GM18951 (cell line): ENCODE data around the gene USP21.

ENCODE experiments used
- POLR2A ChIP-seq: IDR thresholded peaks from 4 replicates; pipeline ENCODE4 v1.6.1; 2011; ENCODE audit warnings: mild to moderate bottlenecking; ENCODE audit not compliant: insufficient read length, insufficient read depth; ENCODE audit errors: extremely low read depth
- in situ Hi-C: fragments of 300-500 bp; cut with MboI; formaldehyde crosslinking; loops from one replicate; pipeline ENCODE4 v1.12.0; 2022; ENCODE audit warnings: low sequenced_read_pairs, mixed read lengths, inconsistent platforms; ENCODE audit not compliant: unreplicated experiment

Gene USP21

DNA sequence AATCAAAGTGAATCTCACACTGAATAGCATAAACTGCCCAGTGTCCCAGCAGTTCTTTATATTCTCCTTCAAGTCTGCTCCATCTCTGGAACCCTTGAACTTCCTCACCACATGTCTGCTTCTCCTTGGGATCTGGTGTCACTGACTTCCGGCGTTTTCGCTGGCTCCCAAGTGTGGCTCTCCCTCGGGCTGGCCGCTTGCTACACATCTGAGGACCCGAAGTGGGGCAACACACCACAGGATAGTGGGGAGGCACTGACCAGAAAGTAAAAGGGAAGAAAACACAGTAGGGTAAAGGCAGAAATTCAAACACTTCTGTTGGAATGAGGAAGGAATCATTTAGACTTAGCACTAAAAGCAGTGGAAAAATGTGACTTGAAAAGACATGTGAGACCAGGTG is 36.3 kb upstream of the USP21 start:
- TF ChIP-seq POLR2A, result no peak
- in situ Hi-C loops, result no loop called here

DNA sequence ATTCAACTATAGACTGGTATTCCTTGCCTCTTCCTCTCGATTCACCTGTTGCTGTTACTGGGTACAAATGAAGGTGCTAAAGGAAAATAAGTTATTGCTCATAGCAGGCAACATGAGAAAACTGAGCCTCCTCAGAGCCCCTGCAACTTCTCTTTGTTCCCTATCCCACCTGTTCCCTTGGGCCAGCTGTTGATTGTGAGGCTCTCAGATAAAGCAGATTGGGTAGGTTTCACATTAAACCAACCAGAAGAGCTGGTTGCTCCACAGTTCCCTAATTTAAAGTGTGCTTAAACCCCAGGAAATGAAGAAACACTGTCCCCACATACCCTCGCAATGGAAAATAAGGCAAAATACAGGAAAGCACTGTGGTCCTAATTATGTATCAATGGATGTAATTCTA is 31.7 kb upstream of the USP21 start:
- no peak for TF ChIP-seq POLR2A
- in situ Hi-C loops, result no loop called here

DNA sequence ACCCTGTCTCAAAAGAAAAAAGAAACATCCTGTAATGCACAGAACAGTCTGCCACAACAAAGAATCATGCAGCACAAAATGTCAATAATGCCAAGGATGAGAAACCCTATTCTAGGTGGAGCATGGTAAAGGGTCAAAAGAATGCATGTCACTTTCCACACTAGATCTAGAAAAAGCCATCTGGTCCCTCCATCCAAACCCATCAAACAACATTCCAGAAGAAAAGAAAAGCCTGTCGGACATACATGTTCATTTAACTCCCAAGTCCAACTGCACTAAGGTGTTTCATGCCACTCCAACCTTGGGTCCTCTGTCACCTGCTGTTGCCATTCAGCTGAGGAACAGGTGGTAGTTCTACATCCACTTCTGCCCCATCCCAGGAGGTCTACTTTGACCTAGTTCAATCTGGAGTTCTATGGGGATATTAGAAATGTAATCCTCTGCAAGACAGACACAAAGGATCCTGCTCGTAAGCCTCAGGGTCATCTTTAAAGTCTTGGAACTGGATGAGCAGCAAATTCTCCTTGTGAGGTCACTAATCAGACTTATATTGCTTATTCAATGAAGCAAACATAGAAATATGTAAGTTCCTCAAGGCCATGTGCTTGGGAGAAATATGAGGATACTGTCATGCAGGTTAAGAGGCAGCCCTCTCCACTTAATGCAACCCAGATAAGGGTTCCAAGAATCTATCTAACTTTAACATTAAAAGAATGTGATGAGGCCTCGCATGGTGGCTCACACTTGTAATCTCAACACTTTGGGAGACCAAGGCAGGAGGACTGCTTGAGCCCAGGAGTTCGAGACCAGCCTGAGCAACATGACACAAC is 30.5 kb upstream of the USP21 start:
- in situ Hi-C loops, result no loop called here
- no peak for TF ChIP-seq POLR2A

DNA sequence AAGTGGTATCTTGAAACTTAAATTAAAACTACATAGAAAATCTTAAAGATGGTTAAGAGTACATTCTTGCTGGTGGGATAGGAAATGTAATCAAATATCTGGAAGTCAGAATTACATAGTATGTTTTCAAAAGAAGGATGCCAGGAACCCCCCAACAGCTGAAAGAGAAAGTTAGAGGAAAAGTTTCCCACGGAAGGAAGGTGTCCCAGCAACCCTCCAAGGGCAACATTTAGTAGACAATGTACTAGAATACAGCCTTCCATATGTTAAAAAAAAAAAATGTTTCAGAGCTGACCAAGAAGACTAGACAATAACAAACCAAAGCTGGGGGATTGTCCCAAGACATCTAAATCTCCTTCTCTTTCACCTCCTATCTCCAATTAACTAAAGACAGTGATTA is 29.0 kb upstream of the USP21 start:
- TF ChIP-seq POLR2A, result no peak
- in situ Hi-C loops, result no loop called here

DNA sequence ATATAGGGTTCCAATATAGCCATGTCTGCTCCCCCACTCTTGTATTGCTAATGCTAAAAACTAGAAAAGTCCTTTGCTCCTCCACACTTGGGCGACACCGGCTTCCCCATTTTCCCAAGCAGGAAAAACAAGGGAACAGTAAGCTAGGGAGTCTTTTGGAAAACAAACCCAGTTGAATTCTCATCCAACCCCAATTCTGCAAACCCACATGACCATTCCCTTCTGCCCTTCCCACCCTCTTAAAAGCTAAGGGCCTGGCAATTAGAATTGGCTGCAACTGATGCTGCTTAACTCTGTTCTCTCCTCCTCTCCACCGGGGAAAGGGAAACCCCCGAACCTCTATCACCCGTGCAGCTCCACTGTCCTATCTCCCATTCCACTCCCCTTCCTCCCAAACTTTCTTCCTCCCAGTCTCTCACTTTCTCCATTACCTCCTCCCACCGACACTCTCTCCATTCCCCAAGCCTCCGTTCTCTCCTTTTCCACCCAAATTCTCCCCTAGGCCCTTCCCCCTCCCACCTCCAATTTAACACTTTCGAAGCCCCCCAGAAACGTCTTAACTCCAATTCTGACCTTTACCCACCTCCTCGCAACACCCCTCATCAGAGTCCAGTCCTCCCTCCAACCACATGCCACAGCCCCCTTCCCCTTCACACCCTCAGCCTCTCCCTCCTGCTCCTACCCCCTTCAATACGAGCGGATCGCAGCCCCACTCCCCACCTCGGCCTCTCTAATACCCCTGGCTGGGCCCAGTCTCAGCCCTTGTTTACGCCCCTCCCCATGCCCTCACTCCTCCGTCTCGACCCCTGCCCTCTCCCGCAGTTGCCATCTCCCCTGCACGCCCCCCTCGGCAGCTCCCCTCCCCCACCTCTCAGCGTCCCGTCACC is 27.5 kb upstream of the USP21 start:
- in situ Hi-C loops, result no loop called here
- no peak for TF ChIP-seq POLR2A

DNA sequence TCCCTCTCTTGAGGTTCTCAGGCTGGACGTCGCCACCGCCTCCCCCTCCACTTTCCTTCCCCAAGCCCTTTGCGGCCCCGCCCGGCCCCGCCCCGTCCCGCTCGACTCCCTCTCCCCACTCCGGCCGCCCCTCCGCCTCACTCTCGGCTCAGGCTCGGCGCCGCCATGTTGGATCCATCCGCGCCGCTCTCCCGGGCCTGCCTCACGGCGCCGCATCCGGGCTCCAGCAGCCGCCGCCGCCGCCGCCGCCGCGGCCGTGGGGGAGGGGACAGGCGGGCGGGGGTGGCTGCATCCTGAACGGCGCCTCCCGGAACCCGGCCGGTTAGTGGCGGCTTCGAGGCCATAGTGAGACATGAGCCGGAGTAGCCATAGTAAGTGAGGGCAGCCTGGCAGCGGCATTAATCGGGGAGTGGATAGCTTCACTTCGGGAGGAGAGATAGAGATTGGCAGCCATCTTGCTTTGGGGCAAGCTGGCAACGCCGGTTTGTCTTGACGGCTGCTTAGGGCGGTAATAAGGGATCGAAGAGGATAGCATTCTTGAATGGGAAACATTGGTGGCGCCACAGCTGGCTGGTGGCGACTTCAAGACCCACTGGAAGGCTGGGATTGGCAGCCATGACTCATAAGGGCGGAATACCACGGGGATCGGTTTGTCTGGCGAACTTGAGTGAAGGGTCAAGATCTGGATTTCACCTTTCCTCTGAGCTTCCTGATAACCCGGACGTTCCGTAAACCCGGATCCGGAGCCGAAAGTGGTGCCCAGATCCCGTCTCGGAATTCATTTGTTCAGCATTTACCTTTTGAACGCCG is 26.7 kb upstream of the USP21 start, which contains the start of gene DEDD:
Gene DEDD, minus strand, starts transcription at position 258 of the 810 bp plus-strand sequence. CDS start 8,205 bp downstream, outside the sequence.
- in situ Hi-C loops, result no loop called here
- TF ChIP-seq POLR2A, result peak; percentile 59

DNA sequence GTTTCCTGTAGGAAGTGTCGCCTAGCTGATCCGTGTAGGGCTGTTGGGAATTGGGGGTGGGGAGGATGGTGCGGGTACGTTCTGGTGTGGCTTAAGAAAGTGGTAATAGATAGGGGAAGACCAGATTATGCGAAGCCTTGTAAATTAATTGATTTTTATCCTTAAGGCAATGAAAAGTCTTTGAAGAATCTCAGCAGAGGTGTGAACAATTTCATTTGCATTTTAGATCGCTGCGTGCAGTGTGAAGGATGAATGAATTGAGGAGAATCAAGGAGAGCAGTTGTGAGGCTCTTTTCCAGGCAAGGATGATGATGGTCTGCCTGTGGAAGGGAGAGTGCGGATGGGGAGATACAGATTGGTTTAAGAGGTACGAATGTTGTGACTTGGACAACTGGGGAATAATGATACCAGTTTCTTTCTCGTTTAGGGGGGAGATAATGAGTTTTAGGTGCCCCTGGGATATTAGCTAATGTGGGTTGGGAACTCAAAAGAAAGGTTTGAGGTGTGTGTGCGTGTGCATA is 26.0 kb upstream of the USP21 start:
- no peak for TF ChIP-seq POLR2A
- in situ Hi-C loops, result no loop called here

DNA sequence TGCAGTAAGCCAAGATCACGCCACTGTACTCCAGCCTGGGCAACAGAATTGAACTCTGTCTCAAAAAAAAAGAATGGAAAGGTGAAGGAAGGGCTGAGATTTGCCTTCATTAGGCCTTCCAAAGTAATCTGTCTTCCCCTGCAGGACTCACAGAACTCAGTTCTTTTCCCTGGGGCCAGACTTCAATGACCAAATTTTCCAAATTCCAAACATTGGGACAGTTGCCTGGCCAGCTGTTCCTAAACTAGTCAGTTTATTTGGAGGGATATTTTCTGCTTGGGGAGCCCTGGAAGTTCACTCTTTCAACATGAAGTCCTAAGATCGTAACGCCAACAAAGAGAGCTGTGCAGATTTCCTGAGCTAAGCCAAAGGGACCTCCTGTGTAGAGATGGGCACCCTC is 21.4 kb upstream of the USP21 start:
- in situ Hi-C loops, result no loop called here
- TF ChIP-seq POLR2A, result no peak

DNA sequence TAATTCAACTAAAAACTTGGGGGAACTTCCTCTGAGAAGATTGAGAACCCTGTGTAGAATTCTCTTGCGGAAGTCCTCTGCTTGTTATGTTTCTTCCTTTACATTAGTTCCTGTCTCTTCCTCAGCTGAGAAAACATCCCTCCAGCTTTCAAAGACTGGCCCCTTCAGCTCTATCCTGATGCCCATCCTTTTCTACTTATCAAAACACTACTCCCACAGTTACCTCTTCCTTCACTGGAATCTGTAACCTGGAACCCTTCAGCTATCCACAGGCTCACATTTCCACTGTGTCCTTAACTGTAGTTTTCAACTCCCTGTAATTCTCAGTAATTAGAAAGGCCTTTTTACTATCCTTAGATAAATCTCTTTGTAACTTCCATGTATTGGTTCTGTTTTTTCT is 20.9 kb upstream of the USP21 start:
- in situ Hi-C loops, result no loop called here
- TF ChIP-seq POLR2A, result no peak

DNA sequence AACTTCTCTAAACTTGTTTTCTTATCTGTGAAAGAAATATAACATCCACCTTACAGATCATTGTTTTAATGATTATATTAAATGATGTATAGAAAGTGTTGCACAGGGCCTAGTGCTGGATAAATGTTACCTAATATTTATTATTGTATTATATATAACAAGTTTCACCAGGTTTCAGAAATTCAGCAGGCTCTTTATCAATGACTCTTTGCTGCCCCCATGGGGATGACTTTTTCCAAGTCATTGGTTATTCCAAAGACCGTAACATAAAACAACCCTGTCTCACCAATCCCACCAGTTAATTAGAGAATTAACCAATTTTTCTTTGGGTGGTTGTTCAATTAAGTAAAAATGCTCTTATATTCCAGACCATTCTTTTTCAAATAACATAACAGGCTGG is 19.5 kb upstream of the USP21 start:
- TF ChIP-seq POLR2A, result no peak
- in situ Hi-C loops, result no loop called here

DNA sequence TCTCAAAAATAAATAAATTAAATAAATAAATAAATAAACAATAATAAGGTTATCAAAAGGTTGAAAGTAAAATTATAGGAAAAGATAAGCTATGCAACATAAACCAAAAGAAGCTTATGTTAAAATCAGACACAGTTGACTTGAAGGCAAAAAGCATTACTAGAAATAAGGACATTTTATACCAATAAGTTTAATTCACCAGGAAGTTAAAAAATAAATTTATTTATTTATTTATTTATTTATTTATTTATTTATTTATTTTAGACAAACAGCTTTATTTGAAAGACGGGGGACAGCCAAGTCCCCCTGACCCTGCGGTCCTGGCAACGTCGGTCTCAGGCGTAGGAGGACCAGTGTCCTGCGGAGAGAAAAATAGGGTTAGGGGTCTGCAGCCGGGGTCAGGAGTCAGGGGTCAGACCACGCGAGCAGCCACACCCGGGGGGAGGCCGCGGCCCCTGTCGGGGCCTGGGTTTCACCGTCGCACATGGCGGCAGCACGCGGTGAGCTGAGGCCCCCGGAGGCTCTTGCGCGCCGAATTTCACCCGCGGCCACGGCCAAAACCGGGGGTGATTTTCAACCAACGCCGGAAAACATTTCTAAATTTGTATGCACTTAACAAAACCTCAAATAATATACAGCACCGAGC is 18.4 kb upstream of the USP21 start:
- TF ChIP-seq POLR2A, result no peak
- in situ Hi-C loops, result no loop called here

DNA sequence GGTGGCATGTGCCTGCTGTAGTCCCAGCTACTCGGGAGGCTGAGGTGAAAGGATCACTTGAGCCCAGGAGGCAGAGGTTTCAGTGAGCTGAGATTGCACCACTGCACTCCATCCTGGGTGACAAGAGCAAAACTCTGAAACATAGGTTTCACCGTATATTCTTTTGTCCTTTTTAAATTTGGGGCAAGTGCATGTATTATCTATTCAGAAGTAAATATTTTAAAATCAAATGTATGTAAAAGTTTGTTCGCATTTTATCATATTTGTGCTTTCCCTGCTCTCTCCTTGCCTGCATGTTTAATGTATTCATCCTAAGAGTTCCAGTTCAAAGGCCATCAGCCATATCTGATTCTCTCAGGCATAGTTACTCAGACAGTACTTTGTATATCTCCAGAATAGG is 13.5 kb upstream of the USP21 start:
- in situ Hi-C loops, result no loop called here
- no peak for TF ChIP-seq POLR2A
